Stomach smooth muscle (tissue), 2 donors: ENCODE data around the gene H6PD.

Experiments
- H3K27ac ChIP-seq: one replicate; pipeline ENCODE4 v1.7.0; 2013; ENCODE audit warnings: mild to moderate bottlenecking, low read length, inconsistent platforms
- H3K27me3 ChIP-seq, 2 donors: one replicate each; pipeline ENCODE4 v1.7.0; 2013; ENCODE audit warnings: low read length in 2 of 2; ENCODE audit not compliant: insufficient read depth in 2 of 2, control insufficient read depth in 1 of 2
- H3K36me3 ChIP-seq, 2 donors: one replicate each; pipeline ENCODE4 v1.7.0; 2013; ENCODE audit warnings: low read length in 2 of 2; ENCODE audit not compliant: control insufficient read depth in 2 of 2, insufficient read depth in 2 of 2
- H3K4me1 ChIP-seq: one replicate; pipeline ENCODE4 v1.7.0; 2013; ENCODE audit warnings: low read length; ENCODE audit not compliant: control insufficient read depth, insufficient read depth
- H3K4me3 ChIP-seq, 2 donors: one replicate each; pipeline ENCODE4 v1.7.0; 2013; ENCODE audit warnings: low read length in 2 of 2
- H3K9ac ChIP-seq, 2 donors: one replicate each; pipeline ENCODE4 v1.7.0; 2013; ENCODE audit warnings: low read length in 2 of 2, mild to moderate bottlenecking in 1 of 2
- H3K9me3 ChIP-seq, 2 donors: one replicate each; pipeline ENCODE4 v1.7.0; 2013; ENCODE audit warnings: low read length in 2 of 2; ENCODE audit not compliant: control insufficient read depth in 2 of 2
- donor health status: healthy.
- donor health status: Pancreatic carcinoma.

The H6PD gene

DNA sequence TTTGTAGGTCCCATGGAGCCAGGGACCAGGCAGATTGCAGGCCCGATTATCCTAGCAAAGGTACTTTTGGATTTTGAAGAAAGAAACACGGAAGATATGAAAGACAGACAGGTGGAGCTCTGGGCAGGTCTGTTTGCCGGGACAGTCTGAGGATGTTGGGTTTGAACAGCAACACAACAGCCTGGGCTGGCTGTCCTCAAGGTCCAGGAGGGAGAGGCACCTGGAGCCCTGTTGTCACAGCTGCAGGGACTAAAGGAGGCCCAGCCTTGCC lies 14.6 kb downstream of the H6PD start:
- no peak overlapping the region for H3K27ac ChIP-seq
- no peak overlapping the region for H3K4me3 ChIP-seq
- H3K9ac ChIP-seq = no peak overlapping the region
- H3K9me3 ChIP-seq = no peaks in the 10 kb centered on the region
- peaks cover 7 to 26% of the 10 kb centered on the region in 2 donors for H3K36me3 ChIP-seq
- peaks cover 35% of the 10 kb centered on the region for H3K4me1 ChIP-seq
- H3K27me3 ChIP-seq = no peaks in the 10 kb centered on the region

DNA sequence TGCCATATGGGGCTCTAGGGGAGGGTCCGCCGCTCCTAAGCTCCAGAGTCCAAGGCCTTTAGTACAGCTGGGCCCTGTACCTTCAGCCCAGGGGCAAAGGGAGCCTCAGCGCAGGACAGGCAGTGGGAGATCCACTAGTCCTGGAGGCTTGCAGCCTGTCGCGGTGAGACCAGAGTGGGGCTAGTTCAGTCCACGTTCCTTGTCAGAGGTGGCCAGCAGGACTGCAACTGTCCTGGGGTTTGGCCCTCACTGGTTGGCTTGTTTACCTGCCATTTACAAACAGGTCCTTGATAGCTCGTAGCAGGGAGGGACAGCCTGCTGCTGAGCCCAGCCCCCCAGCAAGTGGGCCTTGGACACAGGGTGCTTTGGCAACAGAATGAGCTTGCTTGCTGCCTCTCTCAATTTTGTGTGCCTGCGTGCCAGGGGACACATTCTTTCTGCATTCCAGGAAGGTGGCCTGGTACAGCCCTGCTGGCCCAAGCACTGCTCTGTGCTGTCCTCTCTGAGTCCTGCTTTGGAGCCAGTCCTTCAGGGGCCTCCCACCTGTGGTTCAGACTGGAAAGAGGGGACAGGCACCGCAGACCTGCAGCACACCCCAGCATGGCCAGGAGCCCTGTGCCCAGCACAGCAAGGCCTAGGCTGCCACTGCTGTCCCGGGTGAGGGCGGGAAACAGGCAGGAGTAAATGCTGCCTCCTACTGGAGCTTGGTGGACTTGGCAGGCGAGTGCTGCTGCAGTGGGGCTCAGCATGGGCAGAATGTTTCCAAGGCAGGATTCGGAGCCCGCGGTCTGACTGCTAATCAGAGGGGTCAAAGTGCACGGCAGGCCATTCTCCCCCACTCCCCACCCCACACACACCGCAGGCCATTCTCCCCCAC lies 15.2 kb downstream of the H6PD start:
- H3K4me1 ChIP-seq = peaks cover 29% of the 10 kb centered on the region
- H3K27ac ChIP-seq = peak overlapping the region; percentile 24
- peak overlapping the region in 1 of 2 donors; percentile 29 for H3K9ac ChIP-seq
- H3K36me3 ChIP-seq = peaks cover 7 to 28% of the 10 kb centered on the region in 2 donors
- H3K4me3 ChIP-seq = peak overlapping the region in 1 of 2 donors; percentile 29
- H3K9me3 ChIP-seq = no peaks in the 10 kb centered on the region
- H3K27me3 ChIP-seq = no peaks in the 10 kb centered on the region

DNA sequence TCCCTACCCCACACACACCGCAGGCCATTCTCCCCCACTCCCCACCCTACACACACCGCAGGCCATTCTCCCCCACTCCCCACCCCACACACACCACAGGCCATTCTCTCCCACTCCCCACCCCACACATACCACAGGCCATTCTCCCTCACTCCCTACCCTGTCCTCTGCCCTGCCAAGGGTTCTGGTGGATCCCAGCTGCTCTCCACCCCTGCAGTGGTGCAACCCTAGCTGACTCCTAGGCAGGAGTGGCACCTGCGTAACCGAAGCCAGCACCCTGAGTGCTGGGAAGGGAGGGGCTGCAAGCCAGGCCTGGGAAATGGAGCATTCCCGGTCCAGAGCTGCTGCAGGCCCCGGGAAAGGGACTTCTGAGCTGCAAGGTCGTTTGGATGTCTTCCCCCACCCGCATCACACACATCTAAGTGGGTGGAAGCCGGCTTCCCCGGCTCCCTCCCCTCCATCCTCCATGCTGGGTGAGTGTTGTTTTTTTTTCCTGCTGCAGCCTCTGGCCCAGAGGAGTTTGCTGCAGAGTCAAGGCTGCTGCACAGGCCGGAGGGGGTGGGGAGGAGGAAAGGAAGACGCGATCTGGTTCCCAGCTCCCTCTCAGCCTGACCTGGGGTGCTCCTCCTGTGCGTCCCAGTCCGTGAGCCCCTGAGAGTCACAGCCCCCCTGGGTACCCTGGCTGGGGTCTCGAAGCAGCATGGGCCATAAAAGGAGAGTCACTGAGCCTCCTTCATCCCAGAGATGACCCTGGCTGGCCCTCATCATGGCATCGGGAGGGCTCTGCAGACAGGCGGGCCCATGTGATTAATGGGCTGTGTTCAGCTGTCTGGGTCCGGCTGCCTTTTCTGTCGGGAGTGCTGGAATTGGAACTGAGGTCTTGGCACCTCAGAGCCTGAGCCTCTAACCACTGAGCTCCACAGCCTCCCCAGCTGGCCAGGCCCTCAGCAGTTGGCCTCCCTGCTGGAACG lies 16.1 kb downstream of the H6PD start:
- peaks cover 28% of the 10 kb centered on the region for H3K4me1 ChIP-seq
- H3K27me3 ChIP-seq = no peaks in the 10 kb centered on the region
- H3K4me3 ChIP-seq = peak overlapping the region in 1 of 2 donors; percentile 11
- peak overlapping the region in 1 of 2 donors; percentile 36 for H3K9ac ChIP-seq
- peaks cover 2 to 22% of the 10 kb centered on the region in 2 donors for H3K36me3 ChIP-seq
- H3K27ac ChIP-seq = peak overlapping the region; percentile 24
- H3K9me3 ChIP-seq = no peaks in the 10 kb centered on the region

DNA sequence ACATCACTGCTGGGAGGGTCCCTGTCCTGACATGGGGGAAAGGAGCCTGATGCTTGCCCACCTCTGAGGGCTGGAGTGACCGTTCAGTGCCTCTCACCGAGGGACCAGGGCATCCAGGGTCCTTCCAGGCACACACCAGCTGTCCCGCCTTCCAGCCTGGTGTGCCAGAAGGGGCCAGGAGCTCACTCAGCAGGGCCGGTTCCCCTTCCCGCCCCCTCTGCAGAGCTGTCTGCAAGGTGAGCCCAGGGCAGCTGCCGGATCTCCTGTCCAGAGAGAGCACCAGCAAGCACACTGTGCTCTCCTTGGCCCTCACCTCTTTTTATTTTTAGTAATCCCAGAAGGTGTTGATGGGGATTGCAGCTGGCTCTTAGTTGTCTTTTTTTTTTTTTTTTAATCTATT lies 16.9 kb downstream of the H6PD start:
- H3K36me3 ChIP-seq = peaks cover 2 to 19% of the 10 kb centered on the region in 2 donors
- no peak overlapping the region for H3K27ac ChIP-seq
- no peaks in the 10 kb centered on the region for H3K27me3 ChIP-seq
- no peak overlapping the region for H3K4me3 ChIP-seq
- H3K9me3 ChIP-seq = no peaks in the 10 kb centered on the region
- peaks cover 28% of the 10 kb centered on the region for H3K4me1 ChIP-seq
- peak overlapping the region in 1 of 2 donors; percentile 36 for H3K9ac ChIP-seq

DNA sequence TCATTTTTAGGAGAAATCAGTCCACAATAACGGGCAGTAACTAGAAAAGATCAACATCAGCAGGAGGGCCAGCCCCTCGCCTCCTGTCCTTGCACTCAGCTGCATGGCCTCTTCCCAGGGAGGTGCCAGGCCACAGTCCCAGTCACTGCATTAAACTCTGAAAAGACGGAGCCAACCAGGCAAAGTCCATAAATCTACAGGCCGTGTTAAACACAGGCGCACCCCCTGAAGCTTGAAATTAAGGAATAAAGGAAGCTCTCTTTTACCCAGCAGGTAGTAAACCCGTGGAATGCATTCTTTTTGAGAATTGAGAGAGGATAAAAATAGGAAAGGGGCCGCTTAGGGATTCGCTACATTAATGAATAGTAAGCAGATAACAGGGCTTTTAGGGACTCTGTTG lies 18.4 kb downstream of the H6PD start:
- no peak overlapping the region for H3K9ac ChIP-seq

DNA sequence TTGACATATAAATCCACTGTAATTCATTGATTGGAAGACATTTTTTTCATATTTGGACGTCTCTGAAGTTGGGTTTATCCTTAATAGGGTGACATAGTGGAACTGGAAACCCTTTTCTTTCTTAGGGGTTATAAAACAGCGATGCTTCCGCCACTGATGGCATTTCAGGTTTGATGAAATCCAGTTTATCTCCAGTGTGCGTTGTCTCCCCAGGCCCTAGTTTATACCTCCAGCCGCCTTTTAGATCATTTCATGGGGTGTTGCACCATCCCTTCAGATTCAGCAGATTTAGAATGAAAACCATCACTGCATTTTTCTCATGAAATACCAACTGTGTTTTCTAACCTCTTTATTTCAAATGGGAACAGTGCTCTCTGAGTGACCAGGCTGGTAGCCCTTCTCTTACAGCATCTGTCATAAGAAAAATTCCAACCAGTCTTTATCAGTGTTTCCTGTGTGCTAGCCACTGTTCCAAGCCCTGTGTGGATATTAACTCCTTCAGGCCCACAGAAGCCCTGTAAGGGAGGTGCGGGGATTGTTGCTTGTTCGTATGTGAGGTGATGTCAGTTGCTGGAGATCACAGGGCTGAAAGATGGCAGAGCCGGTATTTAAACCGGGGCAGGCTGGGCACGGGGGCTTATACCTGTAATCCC lies 19.0 kb downstream of the H6PD start:
- Histone ChIP-seq H3K27ac (no peak overlapping the region), H3K4me3 (no peak overlapping the region), H3K36me3 (peaks cover 2 to 12% of the 10 kb centered on the region in 2 donors), H3K9me3 (no peaks in the 10 kb centered on the region), H3K4me1 (peaks cover 28% of the 10 kb centered on the region), H3K9ac (no peak overlapping the region), H3K27me3 (no peaks in the 10 kb centered on the region)

More for the DNA sequence above, 18.4 kb downstream of the H6PD start:
- no peaks in the 10 kb centered on the region for H3K27me3 ChIP-seq
- H3K36me3 ChIP-seq = peaks cover 2 to 12% of the 10 kb centered on the region in 2 donors
- H3K27ac ChIP-seq = no peak overlapping the region
- no peaks in the 10 kb centered on the region for H3K9me3 ChIP-seq
- no peak overlapping the region for H3K4me3 ChIP-seq
- peaks cover 28% of the 10 kb centered on the region for H3K4me1 ChIP-seq

DNA sequence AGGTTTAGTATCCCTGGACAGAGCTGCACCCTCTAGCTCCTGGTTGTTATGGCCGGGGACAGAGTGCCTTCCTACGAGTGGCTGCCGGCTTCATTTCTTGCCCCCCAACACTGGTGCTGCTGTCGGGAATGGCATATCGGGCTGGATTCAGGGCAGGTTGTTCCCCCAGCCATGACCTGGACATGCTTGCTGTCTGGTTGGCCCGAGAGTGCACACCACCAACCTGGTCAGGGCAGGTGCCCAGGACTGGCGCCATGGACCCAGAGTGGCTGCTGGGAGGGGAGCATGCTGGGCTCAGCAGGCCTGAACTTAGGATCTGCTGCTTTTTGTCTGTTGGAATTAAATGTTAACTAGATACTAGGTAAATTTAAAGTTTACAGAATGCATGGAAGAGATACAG lies 21.8 kb downstream of the H6PD start:
- Histone ChIP-seq H3K9me3 (no peaks in the 10 kb centered on the region), H3K4me1 (peaks cover 3% of the 10 kb centered on the region), H3K9ac (no peak overlapping the region), H3K36me3 (peaks cover 2 to 10% of the 10 kb centered on the region in 2 donors), H3K27me3 (no peaks in the 10 kb centered on the region), H3K4me3 (no peak overlapping the region), H3K27ac (peak overlapping the region; percentile 18)

DNA sequence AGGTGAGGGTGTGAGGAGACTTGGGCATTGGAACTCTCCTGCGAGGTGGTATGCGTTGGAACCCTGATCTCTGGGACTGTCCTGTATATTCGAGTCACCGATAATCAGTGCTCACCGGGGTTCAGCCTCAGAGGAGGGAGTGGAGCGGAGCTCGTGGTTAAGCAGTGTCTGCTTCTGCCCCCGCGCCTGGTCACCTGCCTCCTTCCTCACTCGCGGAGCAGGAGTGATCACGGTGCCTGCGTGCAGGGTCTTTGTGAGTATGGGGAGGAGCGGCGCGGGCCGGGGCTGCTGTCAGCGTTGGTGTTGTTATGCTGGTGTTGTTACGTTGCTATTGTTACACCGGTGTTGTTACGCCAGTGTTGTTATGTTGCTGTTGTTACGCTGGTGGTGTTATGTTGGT lies 23.3 kb downstream of the H6PD start:
- H3K9ac ChIP-seq = no peak overlapping the region
- H3K36me3 ChIP-seq = peaks cover 4 to 17% of the 10 kb centered on the region in 2 donors
- no peaks in the 10 kb centered on the region for H3K9me3 ChIP-seq
- H3K4me3 ChIP-seq = no peak overlapping the region
- H3K4me1 ChIP-seq = no peaks in the 10 kb centered on the region
- no peaks in the 10 kb centered on the region for H3K27me3 ChIP-seq
- H3K27ac ChIP-seq = no peak overlapping the region

DNA sequence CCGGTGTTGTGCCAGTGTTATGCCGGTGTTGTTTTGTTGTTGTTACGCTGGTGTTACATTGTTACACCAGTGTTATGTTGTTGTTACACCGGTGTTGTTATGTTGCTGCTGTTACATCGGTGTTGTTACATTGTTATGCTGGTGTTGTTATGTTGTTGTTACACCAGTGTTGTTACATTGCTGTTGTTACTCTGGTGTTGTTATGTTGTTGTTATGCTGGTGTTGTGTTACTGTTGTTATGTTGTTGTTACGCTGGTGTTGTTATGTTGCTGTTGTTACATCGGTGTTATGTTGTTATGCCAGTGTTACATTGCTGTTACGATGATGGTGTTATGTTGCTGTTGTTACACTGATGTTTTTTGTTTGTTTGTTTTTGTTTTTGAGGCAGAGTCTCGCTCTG lies 24.1 kb downstream of the H6PD start:
- Histone ChIP-seq H3K4me3 (no peak overlapping the region), H3K27me3 (no peaks in the 10 kb centered on the region), H3K4me1 (no peaks in the 10 kb centered on the region), H3K27ac (no peak overlapping the region), H3K36me3 (peaks cover 5 to 20% of the 10 kb centered on the region in 2 donors), H3K9ac (no peak overlapping the region), H3K9me3 (no peaks in the 10 kb centered on the region)

DNA sequence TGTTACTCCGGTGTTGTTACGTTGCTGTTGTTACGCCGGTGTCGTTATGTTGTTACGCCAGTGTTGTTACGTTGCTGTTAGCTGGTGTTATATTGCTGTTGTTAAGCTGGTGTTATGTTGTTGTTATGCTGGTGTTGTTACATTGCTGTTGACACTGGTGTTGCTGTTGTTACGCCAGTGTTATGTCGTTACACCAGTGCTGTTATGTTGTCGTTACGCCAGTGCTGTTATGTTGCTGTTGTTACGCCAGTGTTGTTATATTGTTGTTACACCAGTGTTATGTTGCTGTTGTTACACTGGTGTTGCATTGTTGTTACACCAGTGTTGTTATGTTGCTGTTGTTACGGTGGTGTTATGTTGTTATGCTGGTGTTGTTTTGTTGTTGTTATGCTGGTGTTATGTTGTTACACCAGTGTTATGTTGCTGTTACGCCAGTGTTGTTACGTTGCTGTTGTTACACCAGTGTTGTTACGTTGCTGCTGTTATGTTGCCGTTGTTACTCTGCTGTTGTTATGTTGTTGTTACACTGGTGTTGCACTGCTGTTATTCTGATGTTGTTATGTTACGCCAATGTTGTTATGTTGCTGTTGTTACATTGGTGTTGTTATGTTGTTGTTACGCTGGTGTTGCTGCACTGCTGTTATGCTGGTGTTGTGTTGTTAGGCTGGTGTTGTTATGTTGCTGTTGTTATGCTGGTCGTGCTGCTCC lies 25.6 kb downstream of the H6PD start:
- H3K9ac ChIP-seq = no peak overlapping the region
- H3K4me3 ChIP-seq = no peak overlapping the region
- H3K4me1 ChIP-seq = no peaks in the 10 kb centered on the region
- H3K27me3 ChIP-seq = no peaks in the 10 kb centered on the region
- no peaks in the 10 kb centered on the region for H3K9me3 ChIP-seq
- peaks cover 9 to 33% of the 10 kb centered on the region in 2 donors for H3K36me3 ChIP-seq
- H3K27ac ChIP-seq = no peak overlapping the region
